SK-MEL-5 (cell line): ENCODE results near the gene UGT1A10. TPM values are rescaled to one million over a fixed set of nuclear protein-coding genes. Genes with fewer than 3 reads are reported as not detected.
"Not testable (repeated sequence)": the region's sequence is repeated elsewhere in the genome, so short reads cannot be mapped to it uniquely, and the experiment has no call there.

Experiments used
- DNase-seq: peaks from one replicate; pipeline ENCODE4 v3.0.0-alpha.2; 2016; ENCODE audit warnings: low read depth, low spot score
- in situ Hi-C: cut with HindIII; loops from 2 replicates; pipeline ENCODE4 v1.10.0; 2016; ENCODE audit warnings: low sequenced_read_pairs, high pct_unique_total_duplicates, low pct_unique_long_range_greater_than_20kb
- total RNA-seq: library from RNA; depleted of rRNA; stranded (reverse); fragments of >200 nt; shearing (Covaris generic); gene quantifications from 2 replicates; pipeline ENCODE4 v1.2.3, GENCODE V29; 2014

UGT1A10 gene
- total RNA-seq, 1 experiment from 2014 or later = not detected

DNA sequence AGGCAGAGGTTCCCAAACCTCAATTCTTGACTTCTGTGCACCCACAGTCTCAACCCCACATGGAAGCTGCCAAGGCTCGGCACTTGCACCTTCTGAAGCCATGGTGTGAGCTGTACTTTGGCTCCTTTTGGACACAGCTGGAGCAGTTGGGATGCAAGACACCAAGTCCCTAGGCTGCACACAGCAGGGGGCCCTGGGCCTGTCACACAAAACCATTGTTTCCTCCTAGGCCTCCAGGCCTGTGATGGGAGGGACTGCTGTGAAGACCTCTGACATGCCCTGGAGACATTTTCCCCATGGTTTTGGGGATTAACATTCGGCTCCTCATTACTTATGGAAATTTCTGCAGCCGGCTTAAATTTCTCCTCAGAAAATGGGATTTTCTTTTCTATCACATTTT lies 9.8 kb downstream of the UGT1A10 start:
- in situ Hi-C loops, DNase-seq: not testable (repeated sequence)

DNA sequence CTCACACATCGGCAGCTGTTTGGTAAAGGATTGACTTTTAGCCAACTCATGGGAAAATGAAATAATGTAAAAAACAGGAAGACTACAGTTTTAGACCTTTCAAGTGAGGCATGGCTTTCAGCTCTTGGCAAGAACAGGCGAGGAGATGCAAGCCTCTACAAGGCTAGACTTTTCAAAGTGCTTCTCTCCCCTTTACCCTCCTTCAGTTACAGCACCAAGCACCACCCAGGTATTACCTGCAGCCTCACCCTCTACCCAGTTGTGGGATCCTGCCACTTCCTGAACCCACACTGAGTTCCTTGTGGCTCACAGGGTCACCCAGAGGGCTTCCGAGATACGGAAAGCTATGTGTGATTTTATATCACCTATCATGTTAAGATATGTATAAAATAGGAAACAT lies 14.7 kb downstream of the UGT1A10 start:
- in situ Hi-C loops = no loop called here
- no peak for DNase-seq

GRCh38 chr2:233651430-233651829 lies 15.2 kb downstream of the UGT1A10 start:
- in situ Hi-C loops = no loop called here
- DNase-seq = no peak

DNA sequence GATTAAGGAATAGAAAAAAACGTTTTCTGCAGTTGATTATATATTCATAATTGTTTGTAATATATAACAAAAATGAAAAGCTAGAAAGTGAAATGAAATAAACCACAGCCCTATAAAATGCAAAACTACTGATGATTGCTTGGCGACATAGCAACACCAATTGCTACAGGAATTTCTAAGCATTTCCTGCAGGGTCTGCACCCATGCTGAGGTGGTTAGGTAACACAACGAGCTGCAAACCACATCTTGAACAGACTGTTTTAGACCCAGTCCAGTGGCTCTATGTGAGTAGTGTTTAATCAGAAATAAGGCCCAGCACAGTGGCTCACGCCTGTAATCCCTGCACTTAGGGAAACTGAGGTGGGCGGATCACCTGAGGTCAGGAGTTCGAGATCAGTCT lies 18.3 kb downstream of the UGT1A10 start:
- in situ Hi-C loops = no loop called here
- DNase-seq = no peak

- DNase-seq = no peak
- in situ Hi-C loops = no loop called here
These were observed 18.8 kb downstream of the UGT1A10 start for GRCh38 chr2:233655043-233655442.

DNA sequence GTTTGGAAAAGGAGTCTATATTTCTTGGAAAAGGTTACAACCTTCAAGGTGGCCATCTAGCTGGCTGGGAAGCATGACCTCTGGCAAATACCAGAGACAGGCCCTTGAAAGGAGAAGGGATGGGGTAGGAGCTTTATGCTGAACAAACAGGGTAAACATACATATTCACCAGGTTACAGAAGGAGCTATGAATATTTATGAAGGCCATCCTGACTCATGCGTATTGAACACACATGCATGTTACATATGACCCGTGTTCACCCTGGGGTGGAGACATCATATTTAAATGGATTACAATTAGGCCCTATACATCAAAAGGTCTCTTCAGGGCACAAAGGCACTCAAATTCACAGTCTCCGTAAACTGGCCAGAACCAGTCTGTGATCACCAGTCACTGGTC lies 19.7 kb downstream of the UGT1A10 start:
- in situ Hi-C loops, DNase-seq: not testable (repeated sequence)

GRCh38 chr2:233656443-233656842 lies 20.2 kb downstream of the UGT1A10 start:
- no peak for DNase-seq
- in situ Hi-C loops = no loop called here

DNA sequence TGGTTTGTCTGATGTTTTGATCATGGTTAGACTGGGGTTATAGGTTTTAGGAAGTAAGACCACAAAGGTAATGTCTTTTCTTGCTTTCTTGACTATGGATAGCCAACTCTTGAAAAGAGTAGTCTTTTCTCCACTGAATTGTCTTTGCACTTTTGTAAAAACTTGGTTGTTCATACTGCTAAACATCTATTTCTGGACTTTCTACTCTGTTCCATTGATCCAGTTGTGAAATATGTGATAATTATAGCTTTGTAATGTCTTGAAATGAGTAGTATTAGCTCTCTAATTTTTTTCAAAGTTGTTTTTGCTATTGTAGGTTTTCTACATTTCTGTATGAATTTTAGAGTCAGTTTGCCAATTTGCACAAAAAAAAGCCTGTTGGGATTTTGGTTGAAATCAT lies 22.4 kb downstream of the UGT1A10 start:
- DNase-seq = no peak
- in situ Hi-C loops = no loop called here

DNA sequence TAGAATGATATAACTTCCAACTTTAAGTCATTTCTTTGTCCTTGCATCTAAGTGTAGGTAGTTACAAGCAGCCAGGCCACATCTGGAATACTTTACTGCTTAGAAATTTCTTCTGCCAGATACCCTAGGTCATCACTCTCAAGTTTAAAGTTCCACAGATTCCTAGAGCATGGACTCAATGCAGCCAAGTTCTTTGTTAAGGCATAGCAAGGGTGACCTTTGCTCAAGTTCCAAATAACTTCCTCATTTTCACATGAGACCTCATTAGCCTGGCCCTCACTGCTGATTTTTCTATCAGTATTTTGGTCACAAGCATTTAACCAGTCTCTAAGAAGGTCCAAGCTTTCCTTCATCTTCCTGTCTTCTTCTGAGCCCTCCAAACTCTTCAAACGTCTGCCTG lies 27.7 kb downstream of the UGT1A10 start:
- DNase-seq = no peak
- in situ Hi-C loops = no loop called here

DNA sequence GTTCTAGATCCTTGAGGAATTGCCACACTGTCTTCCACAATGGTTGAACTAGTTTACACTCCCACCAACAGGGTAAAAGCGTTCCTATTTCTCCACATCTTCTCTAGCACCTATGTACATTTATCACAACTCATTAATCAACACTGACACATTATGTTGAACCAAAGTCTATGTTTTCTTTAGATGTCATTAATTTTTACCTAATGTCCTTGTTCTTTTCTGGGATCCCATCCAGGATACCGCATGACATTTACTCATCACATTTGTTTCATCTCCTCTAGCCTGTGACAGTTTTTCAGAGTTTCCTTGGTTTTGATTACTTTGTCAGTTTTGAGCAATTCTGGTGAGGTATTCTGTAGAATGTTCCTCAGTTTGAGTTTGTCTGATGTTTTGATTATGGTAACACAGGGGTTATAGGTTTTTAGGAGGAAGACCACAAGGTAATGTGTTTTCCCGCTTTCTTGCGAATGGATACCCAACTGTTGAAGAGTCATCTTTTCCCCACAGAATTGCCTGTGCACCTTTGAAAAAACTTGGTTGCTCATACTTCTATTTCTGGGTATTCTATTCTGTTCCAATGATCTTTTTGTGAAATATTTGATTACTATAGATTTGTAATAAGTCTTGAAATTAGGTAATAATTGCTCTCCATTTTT lies 32.5 kb downstream of the UGT1A10 start:
- no peak for DNase-seq
- in situ Hi-C loops = no loop called here

GRCh38 chr2:233671290-233672161 lies 35.3 kb downstream of the UGT1A10 start, which contains the start of gene UGT1A9:
Gene UGT1A9, plus strand, starts transcription at chr2:233671898. Its CDS starts 37 bp downstream, at chr2:233671935.
- in situ Hi-C loops = no loop called here

DNA sequence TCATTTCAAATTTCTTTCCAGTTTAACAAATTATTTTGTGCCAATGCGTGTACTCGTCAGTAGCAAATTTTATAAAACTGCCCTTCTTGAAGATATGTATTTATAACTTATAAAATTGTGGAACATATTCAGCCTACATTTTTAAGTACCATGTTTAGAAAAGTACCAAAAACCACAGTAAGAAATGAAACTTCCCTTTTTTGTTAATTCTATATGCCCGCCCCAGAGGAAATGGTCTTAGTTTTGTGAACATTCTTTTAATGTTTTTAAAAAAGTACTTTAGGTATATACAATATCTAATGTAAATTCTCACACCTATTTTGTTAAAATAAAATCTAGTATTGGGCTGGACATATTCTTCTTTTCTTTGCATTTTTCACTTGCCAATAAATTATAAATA lies 36.6 kb downstream of the UGT1A10 start:
- DNase-seq = no peak
- in situ Hi-C loops = no loop called here

More at GRCh38 chr2:233671290-233672161, 35.3 kb downstream of the UGT1A10 start, which contains the start of gene UGT1A9:
- DNase-seq = no peak

GRCh38 chr2:233673896-233674295 lies 37.6 kb downstream of the UGT1A10 start:
- in situ Hi-C loops = no loop called here
- no peak for DNase-seq

DNA sequence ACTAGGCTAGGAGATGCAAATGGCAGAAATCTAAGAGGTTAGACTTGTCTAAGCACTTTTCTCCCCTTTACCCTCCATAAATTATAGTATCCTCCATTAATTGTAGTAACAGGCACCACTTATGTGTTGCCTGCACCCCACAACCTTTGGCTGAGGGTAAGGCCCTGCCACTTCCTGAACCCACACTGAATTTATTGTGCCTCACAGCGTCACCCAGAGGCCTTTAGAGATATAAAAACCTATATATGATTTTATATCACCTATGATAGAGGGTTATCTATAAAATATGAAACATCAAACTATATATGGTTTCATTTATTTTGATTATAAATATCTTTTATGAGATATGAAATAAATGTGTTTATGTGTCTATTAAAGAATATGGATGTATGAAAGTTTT lies 38.1 kb downstream of the UGT1A10 start:
- in situ Hi-C loops = no loop called here
- no peak for DNase-seq

DNA sequence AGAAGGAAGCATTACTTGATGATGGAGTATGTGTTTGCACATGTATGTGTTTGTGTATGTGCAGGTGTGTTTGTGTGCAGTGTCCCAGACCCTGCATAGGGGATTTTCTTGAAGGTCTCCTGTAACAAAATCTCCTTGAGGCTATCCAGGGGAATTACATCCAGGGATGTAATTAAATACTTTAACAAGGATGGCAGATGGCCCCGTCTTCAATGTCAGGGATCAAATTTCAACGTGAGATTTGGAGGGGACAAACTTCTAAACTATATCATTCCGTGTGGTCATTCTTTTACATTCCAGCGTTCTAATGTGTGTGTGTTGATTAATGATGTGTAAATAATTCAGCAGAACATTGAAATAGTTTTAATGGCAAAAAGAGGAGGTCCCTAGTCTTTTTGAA lies 38.7 kb downstream of the UGT1A10 start:
- no peak for DNase-seq
- in situ Hi-C loops = no loop called here

DNA sequence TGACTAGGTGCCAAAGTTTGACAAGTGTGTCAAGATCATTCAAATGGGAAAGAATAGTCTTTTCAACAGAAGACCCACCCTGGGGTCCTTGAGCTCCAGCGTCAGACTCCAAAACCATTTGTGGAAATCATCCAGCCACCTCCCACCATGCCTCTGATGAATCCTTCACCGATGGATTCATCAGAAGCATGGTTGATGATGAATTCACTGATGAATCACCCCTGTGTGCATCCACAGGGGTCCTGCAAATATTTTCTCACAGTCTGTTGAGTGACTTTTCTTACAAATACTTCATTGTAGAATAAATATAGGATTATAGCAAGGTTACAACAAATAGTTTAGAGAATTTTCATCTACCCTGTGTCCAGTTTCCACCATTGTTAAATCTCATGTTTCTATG lies 39.8 kb downstream of the UGT1A10 start:
- DNase-seq = no peak
- in situ Hi-C loops = no loop called here

DNA sequence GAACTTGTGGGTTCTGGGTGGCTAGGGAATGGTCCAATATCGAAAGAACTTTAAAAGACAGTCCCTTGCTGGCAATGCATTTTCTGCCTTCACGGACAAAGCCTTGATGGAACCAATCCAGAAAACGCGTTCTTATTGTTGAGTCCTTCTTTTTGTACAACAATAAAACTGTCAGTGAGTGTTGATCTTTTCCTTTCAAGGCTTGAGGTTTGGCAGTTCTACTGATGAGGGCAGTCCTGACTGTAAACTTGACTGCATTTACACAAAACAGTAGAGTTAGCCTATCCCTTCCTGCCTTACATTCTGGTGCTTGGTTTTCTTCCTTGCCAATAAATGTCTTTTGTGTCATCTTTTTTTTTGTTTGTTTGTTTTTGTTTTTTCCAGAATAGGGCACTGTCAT lies 42.9 kb downstream of the UGT1A10 start:
- no peak for DNase-seq
- in situ Hi-C loops = no loop called here

- in situ Hi-C loops = no loop called here
- DNase-seq = no peak
These were observed 44.3 kb downstream of the UGT1A10 start for GRCh38 chr2:233680361-233681045.
